Stimulated activated CD4-positive, alpha-beta T cell treated with anti-CD3 and anti-CD28 coated beads, Interleukin-4, amount 100 ng/mL, for 24 hours (primary cell): ENCODE measurements around the gene ACAN.

ENCODE experiments used
- DNase-seq: peaks from one replicate; pipeline ENCODE4 v3.0.0-alpha.2; 2020

ACAN gene

DNA sequence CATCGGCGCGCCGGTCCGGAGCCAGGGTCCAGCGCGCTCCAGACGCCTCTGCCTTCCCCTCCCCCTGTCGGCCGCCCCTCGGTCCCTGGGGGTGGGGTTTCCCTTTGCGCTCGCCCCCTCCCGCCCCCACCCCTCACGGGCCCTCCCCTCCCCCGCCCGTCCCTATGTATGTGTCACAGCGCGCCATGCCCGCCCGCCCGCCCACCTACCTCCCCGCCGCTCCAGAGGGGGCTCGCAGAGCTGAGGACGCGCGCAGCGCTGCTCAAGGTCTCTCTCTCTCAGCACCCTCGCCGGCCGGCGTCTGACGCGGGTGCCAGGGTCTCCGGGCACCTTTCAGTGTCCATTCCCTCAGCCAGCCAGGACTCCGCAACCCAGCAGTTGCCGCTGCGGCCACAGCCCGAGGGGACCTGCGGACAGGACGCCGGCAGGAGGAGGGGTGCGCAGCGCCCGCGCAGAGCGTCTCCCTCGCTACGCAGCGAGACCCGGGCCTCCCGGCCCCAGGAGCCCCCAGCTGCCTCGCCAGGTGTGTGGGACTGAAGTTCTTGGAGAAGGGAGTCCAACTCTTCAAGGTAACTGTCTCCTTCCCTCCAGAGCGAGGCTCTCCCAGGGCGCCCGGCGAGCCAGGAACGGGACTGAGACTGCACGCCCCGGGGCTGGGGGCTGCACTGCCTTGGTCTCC, at the start of gene ACAN:
Gene ACAN, plus strand, starts transcription at position 196 of the 679 bp plus-strand sequence. CDS start 32,771 bp downstream, outside the sequence.
- DNase-seq, result no peak

GRCh38 chr15:88756521-88756920, 46.7 kb upstream of the ACAN start:
- DNase-seq, result no peak

DNA sequence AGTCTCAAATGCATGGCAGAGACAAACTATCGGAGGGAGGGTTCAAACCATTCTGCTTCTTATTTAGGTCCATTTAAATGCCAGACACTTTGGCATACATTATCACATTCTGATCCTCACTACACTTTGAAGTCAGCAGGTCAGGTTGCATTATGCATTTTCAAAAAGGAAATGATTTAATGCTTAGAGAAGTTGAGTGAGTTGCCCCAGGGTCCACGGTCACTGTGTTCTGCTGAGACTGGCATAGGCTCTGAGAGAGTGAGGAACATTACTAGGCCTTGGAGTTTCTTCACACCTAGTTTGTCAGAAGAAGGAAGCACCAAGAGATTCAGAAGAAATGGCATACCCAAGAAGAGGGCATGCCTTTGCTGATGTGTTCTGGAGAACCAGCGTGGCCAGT, 46.3 kb upstream of the ACAN start:
- DNase-seq, result no peak

- no peak for DNase-seq
Observed at GRCh38 chr15:88759872-88760271, 43.4 kb upstream of the ACAN start.

DNA sequence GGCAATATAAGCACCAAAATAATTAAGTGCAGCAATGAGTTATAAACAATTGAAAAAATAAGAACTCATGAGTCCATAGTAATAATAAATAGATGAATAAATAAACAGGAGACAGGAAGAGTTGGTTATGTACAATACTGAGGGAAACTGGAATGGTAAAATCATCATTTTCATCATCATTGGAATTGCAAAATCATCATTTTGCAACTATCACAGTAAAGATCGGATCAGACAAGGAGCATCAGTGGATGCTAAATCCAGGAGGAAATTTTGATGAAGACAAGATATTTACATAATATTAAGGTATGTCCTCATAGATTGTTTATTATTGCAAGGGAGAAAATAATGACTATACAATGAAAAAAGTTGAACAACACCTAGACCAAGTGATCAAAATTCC, 38.8 kb upstream of the ACAN start:
- DNase-seq, result no peak

DNA sequence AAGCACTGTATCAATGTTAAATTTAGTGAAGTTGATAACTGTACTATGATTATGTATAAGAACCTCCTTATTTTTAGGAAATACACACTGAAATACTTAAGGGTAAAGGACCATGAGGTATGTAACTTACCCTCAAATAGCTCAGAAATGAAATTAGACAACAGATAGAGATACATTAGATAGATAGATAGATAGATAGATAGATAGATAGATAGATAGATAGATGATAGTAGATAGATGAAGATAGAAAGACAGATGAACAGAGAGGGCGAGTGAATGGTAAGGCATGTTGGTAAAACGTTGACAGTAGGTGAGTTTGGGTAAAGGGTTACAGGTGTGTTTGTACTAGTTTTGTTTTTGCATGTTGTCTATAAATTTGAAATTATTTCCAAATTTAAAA, 38.0 kb upstream of the ACAN start:
- no peak for DNase-seq

DNA sequence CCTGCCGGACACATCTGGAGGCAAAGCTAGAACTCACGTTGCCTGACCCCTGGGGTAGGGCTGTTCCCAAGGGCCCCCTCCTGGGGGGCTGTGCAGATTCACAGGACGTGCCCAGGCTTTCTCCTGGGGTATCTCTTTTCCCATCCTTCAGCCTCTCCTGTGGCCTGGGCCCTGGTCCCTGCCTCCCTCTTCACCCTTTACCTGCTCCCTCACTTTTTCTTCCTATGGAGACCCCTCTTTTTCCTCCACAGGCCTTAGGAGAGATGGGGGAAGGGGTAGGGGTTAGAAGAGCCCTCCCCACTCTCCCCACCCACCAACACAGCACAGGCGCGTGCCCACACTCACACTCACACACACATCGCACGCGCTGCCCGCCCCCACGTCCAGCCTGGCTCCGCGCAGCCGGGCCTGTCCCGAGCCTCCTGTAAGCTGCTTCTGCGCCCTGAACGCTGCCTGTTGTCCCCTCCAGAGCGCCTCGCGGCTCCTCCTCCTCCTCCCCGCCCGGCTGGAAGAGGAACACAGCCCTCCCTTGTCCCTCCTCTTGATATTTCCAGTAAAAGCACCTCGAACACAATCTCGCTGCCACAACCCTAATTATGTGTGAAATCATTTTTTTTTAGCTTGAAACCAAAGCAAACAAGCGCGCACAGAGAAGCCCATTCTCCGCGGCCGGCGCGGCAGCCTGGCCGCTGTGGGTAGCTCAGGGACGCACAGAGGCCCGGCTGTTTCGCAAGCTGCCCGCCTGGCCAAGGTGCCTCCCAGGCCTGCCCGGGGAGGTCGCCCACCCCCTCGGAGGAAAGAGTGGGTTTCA, 33.9 kb upstream of the ACAN start:
- no peak for DNase-seq

DNA sequence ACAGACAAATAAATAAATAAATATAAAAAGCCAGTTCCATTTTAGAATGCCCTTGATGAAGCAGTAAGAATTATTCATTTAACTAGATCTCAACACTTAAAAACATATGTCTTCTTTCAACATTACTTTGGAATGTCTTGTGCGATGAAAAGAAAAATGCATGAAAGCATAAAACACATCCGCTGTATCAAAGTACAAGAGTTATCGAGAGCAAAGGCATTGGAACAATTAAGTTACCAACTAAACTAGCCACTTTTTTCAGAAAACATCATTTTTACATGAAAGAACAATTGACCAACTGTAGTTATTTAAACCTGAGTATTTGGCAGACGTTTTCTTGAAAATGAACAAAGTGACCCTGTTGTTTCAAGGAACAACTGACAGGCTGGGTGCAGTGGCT, 27.5 kb upstream of the ACAN start:
- no peak for DNase-seq

DNA sequence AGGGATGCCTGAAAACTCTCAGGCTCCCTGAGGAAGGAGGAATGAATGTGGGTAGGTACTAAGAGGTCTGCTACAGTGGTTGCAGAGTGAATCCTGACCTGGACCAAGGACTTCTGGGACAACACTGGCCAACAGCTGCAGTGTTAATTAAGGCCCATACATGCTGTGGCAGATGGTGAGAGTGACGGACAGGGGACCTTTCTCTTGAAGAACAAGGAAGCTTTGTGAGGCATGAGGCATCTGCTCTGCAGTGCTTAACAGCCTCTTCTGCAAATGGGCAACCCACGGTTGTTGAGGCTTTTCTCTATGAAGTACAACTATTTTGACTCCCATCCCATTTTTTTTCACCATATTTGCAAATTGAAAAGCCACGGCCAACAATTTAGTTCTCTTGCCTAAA, 26.6 kb upstream of the ACAN start:
- no peak for DNase-seq

DNA sequence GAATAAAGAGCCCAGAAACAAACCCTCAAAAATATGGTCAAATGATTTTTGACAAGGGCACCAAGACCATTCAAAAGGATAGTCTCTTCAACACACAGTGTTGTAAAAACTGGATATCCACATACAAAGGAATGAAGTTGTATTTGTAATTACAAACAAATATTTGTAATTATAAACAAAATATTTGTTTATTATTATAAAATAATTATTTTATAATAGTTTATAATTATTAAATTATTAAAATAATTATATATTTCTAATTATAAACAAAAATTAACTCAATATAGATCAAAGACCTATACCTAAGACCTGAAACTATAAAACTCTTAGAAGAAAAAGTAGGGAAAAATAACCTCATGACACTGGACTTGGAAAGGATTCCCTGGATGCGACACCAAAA, 23.3 kb upstream of the ACAN start:
- no peak for DNase-seq

DNA sequence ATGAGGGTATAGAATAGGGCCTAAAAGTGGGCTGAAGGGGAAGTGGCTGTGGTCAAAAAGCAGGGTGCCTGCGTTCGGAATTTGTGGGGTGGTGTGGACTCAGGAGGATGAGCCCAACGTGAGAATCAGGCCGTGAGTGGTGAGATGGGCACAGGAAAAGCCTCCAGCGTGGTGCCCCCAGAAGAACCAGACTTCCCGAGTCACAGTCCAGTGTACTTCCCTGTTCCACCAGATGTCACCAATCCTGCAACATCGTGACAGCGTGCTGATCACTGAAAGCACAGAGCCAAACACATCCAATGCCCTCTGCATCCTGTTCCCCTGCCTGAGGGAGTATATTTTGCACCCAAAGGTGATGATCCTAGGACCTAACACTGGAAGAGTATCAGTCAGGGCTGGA, 20.8 kb upstream of the ACAN start:
- DNase-seq, result no peak

GRCh38 chr15:88785217-88785616, 18.0 kb upstream of the ACAN start:
- DNase-seq, result no peak

DNA sequence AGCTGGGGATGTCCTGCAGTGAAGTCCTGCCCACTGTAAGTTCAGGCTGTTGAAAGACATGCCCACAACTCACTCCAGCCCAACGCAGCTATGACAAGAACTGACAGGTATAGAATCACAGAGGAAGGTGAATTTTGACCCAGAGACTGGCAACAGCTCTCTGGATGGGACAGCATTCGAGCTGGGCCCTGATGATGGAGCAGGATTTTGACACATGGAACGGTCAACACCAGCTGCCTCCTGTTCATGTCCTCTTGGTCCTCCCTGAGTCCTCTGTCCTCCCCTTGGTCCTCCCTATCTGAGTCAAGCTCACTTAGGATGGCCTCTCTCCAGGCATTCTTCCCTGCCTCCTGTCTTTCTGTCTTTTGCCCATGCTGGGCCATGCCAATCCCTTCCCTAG, 15.2 kb upstream of the ACAN start:
- DNase-seq, result no peak

DNA sequence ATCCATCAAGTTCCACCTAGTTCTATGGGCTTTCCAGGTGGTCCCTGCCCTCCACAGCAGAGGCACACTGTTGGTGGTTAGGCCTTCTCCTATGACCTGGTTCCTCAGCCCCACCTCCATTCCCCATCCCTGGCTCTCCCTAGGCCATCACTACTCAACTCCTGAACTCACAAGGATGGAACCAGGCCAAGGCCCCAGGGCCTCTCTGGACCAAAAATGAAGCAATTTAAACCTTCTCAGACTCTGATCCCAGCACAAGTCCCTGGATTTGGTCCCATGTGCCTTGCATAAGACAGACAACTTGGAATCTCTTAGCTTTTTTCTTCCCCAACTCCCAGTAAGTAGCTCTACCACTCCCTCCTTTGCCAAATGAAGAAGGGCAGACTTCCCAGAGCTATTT, 14.4 kb upstream of the ACAN start:
- DNase-seq, result no peak

GRCh38 chr15:88790486-88790885, 12.8 kb upstream of the ACAN start:
- DNase-seq, result no peak

- no peak for DNase-seq
Observed at GRCh38 chr15:88791637-88792036, 11.6 kb upstream of the ACAN start.

- no peak for DNase-seq
Observed at GRCh38 chr15:88792342-88793282, 10.6 kb upstream of the ACAN start.

DNA sequence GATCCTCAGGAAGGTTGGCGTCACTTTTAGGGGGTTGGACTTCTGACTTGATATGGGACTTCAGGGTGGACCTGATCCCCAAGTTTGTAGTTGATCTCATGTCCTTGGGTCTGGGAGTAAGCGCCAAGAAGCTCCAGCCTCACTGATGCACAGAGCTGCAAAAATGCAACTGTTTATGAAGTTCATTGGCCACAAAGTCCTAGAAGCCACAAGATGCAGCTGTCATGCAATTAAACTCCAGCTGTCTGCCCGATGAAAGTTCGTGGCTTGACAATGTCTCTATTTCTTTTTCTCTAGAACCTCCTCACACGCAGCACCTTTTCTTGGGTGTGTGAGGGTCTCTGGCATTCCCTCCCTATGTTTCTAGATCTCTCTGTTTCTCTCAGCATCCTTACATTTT, 9.2 kb upstream of the ACAN start:
- no peak for DNase-seq

GRCh38 chr15:88797663-88798339, 5.4 kb upstream of the ACAN start:
- DNase-seq, result no peak

- no peak for DNase-seq
Observed at GRCh38 chr15:88799341-88799740, 3.9 kb upstream of the ACAN start.

- no peak for DNase-seq
Observed at GRCh38 chr15:88800026-88800425, 3.2 kb upstream of the ACAN start.

DNA sequence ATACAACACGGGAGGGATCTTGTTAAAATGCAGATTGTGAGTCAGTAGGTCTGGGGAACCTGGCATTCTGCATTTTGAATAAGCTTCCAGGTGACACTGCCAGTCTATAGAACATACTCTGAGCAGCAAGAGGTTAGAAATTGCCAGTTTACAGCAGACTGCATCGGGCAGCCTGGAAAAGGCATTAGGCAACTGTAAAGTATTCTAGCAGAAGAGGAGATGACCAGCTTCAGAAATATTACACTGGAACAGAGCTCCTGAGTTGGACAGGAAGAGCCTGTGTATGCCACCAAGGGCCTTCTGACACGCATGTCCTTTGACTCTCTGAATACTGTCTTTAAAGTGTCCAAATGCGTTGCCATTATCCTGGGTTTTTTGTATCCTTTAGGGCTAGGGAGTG, 2.5 kb upstream of the ACAN start:
- DNase-seq, result no peak
